B cell (primary cell): Measurements from ENCODE around the gene NEUROG3. TPM values are rescaled to one million over a fixed set of nuclear protein-coding genes. Genes with fewer than 3 reads are reported as not detected.

ENCODE experiments used
- ATAC-seq: fragments of 200-7000 bp; cut with Tn5 transposase; one replicate; pipeline ENCODE4 v1.10.0; 2021; ENCODE audit warnings: low read depth, mild to moderate bottlenecking, moderate number of reproducible peaks, moderate library complexity
- CTCF ChIA-PET: fragments of 350-600 bp; sonication (Branson Sonifier 250); formaldehyde crosslinking; loops from one replicate; lab custom pipeline; 2021; ENCODE audit warnings: antibody characterized with exemption, inconsistent platforms; lab: Charles Lee
- POLR2A ChIA-PET: fragments of 350-600 bp; sonication (Branson Sonifier 250); formaldehyde crosslinking; loops from one replicate; lab custom pipeline; 2021; ENCODE audit warnings: antibody characterized with exemption; lab: Charles Lee
- DNase-seq: peaks from one replicate; pipeline ENCODE4 v3.0.0; 2013
- H2AFZ ChIP-seq: 2 replicates; pipeline ENCODE4 v1.6.1; 2012; ENCODE audit warnings: mild to moderate bottlenecking, low read depth, low read length; ENCODE audit not compliant: insufficient read depth, poor library complexity, severe bottlenecking
- H3K27ac ChIP-seq, 2 donors: 1 replicate in 1 of 2; 2 replicates in 1 of 2; pipeline ENCODE4 v1.5.1; 2012 to 2013; ENCODE audit warnings: low read length in 2 of 2, mild to moderate bottlenecking in 2 of 2, moderate library complexity in 1 of 2
- H3K27me3 ChIP-seq, 4 experiments: fragments of 200-600 bp in 1 of 4; sonication (generic) in 1 of 4; replicated peaks in 1 of 4; 1 replicate in 2 of 4; 2 replicates in 2 of 4; pipeline versions ENCODE4 v1.6.1 to v1.7.0; 2013 to 2016; ENCODE audit warnings: low read length in 3 of 4, mild to moderate bottlenecking in 2 of 4, mixed read lengths in 1 of 4, moderate library complexity in 1 of 4; ENCODE audit not compliant: insufficient read depth in 4 of 4, control insufficient read depth in 3 of 4; ENCODE audit errors: control extremely low read depth in 1 of 4
- H3K36me3 ChIP-seq, 2 experiments: replicated peaks in 1 of 2; 1 replicate in 1 of 2; 2 replicates in 1 of 2; pipeline versions ENCODE4 v1.6.1 to v1.7.1; 2013; ENCODE audit warnings: low read length in 1 of 2; ENCODE audit not compliant: insufficient read depth in 2 of 2, control insufficient read depth in 1 of 2; ENCODE audit errors: control extremely low read depth in 1 of 2, extremely low read depth in 1 of 2
- H3K4me1 ChIP-seq, 2 donors: fragments of 200-600 bp in 1 of 2; sonication (generic) in 1 of 2; 1 replicate in 1 of 2; 2 replicates in 1 of 2; pipeline versions ENCODE4 v1.5.1 to v1.6.1; 2013 to 2017; ENCODE audit warnings: low read length in 2 of 2; ENCODE audit not compliant: control insufficient read depth in 2 of 2, insufficient read depth in 2 of 2
- H3K4me2 ChIP-seq: replicated peaks from 2 replicates; pipeline ENCODE3; 2012; ENCODE audit warnings: mild to moderate bottlenecking, low read depth, low read length; ENCODE audit not compliant: poor library complexity, severe bottlenecking
- H3K4me3 ChIP-seq, 5 experiments: fragments of 200-600 bp in 1 of 5; sonication (generic) in 1 of 5; 1 replicate in 3 of 5; 2 replicates in 2 of 5; pipeline versions ENCODE4 v1.5.1 to v1.7.0; 2011 to 2016; ENCODE audit warnings: low read length in 4 of 5, mild to moderate bottlenecking in 4 of 5, low read depth in 2 of 5, control low read depth in 1 of 5, moderate library complexity in 1 of 5; ENCODE audit not compliant: insufficient read depth in 1 of 5; ENCODE audit errors: control extremely low read depth in 1 of 5, extremely low read depth in 1 of 5
- H3K79me2 ChIP-seq: fragments of 200-600 bp; sonication (generic); one replicate; pipeline ENCODE4 v1.6.0; 2016; ENCODE audit warnings: low read length; ENCODE audit not compliant: control insufficient read depth, insufficient read depth
- H3K9ac ChIP-seq: fragments of 200-600 bp; sonication (generic); 2 replicates; pipeline ENCODE4 v1.6.1; 2017; ENCODE audit warnings: mild to moderate bottlenecking, low read length, moderate library complexity
- H3K9me3 ChIP-seq, 3 donors: one replicate each; pipeline versions ENCODE4 v1.6.1 to v1.7.1; 2013; ENCODE audit warnings: low read length in 2 of 3; ENCODE audit not compliant: control insufficient read depth in 2 of 3, insufficient read depth in 1 of 3; ENCODE audit errors: control extremely low read depth in 1 of 3
- H4K20me1 ChIP-seq: 2 replicates; pipeline ENCODE4 v1.6.0; 2012; ENCODE audit warnings: mild to moderate bottlenecking, low read length; ENCODE audit not compliant: insufficient read depth, control insufficient read depth, poor library complexity, severe bottlenecking
- H3K27ac Mint-ChIP-seq: one replicate; pipeline ENCODE4 v1.8.0; 2021; ENCODE audit warnings: mixed read lengths
- H3K27me3 Mint-ChIP-seq: one replicate; pipeline ENCODE4 v1.8.0; 2021; ENCODE audit warnings: mixed read lengths
- H3K4me1 Mint-ChIP-seq: one replicate; pipeline ENCODE4 v1.8.0; 2021; ENCODE audit warnings: mixed read lengths
- H3K4me3 Mint-ChIP-seq: one replicate; pipeline ENCODE4 v1.8.0; 2021; ENCODE audit warnings: mixed read lengths
- H3K9me3 Mint-ChIP-seq: one replicate; pipeline ENCODE4 v1.8.0; 2022; ENCODE audit warnings: mixed read lengths; ENCODE audit not compliant: insufficient read depth
- CTCF ChIP-seq: fragments of 200-600 bp; IDR thresholded peaks from one replicate; pipeline ENCODE4 v1.8.0; 2022; ENCODE audit warnings: antibody characterized with exemption, mild to moderate bottlenecking
- EZH2 ChIP-seq: IDR thresholded peaks from 2 replicates; pipeline ENCODE4 v1.6.1; 2012; ENCODE audit warnings: borderline replicate concordance, low read depth, mild to moderate bottlenecking, moderate library complexity, low read length; ENCODE audit not compliant: insufficient read depth, poor library complexity, severe bottlenecking
- WGBS: methylation state at CpG from one replicate; pipeline ENCODE4 v1.1.5; 2013; ENCODE audit warnings: missing lambda C conversion rate; ENCODE audit not compliant: insufficient coverage; 5-methylcytosine and 5-hydroxymethylcytosine counted together
- intact Hi-C: fragments of 100-400 bp; cut with micrococcal nuclease; formaldehyde crosslinking; loops from one replicate; pipeline ENCODE4 v1.10.0; 2022
- polyA plus RNA-seq: library from polyadenylated mRNA; depleted of rRNA; stranded (reverse); fragments of >200 nt; gene quantifications from 2 replicates; pipeline ENCODE4 v1.2.3, GENCODE V29; 2012
- total RNA-seq, 2 donors: library from RNA; stranded (reverse); fragments of 120-200 nt in 1 of 2; gene quantifications; 1 replicate in 1 of 2; 2 replicates in 1 of 2; pipeline versions ENCODE4 v1.2.3 to v1.2.4, GENCODE V29; 2013 to 2022

The NEUROG3 gene
- total and polyA plus RNA-seq, 2 donors (not counting 1 experiment from before 2014, with no cell fraction given) = not detected

GRCh38 chr10:69567920-69568319, 5.3 kb downstream of the NEUROG3 start:
- H4K20me1 ChIP-seq = no peaks in the 10 kb centered on the region
- no peak overlapping the region for H3K4me3 Mint-ChIP-seq
- 12% methylated on average over 14 of the region's 15 CpGs for WGBS
- H3K4me3 ChIP-seq = no peak overlapping the region
- ChIA-PET CTCF (no interaction called here), POLR2A (no interaction called here)
- no peaks in the 10 kb centered on the region for H3K9me3 Mint-ChIP-seq
- no peak overlapping the region for H3K4me2 ChIP-seq
- no peak overlapping the region for H2AFZ ChIP-seq
- H3K36me3 ChIP-seq = no peaks in the 10 kb centered on the region
- no peak for DNase-seq
- H3K27ac ChIP-seq = no peak overlapping the region
- no peaks in the 10 kb centered on the region for H3K79me2 ChIP-seq
- ATAC-seq = no peak
- H3K4me1 Mint-ChIP-seq = peaks cover 8% of the 10 kb centered on the region
- peaks cover 12 to 14% of the 10 kb centered on the region in 2 donors for H3K4me1 ChIP-seq
- peaks cover 0 to 75% (median 47%) of the 10 kb centered on the region in 4 experiments for H3K27me3 ChIP-seq
- H3K27ac Mint-ChIP-seq = no peak overlapping the region
- intact Hi-C loops = no loop called here
- H3K27me3 Mint-ChIP-seq = peaks cover 80% of the 10 kb centered on the region
- H3K9me3 ChIP-seq = peaks cover 0 to 21% (median 0%) of the 10 kb centered on the region in 3 donors
- H3K9ac ChIP-seq = no peak overlapping the region
- TF ChIP-seq CTCF (no peak), EZH2 (no peak)

DNA sequence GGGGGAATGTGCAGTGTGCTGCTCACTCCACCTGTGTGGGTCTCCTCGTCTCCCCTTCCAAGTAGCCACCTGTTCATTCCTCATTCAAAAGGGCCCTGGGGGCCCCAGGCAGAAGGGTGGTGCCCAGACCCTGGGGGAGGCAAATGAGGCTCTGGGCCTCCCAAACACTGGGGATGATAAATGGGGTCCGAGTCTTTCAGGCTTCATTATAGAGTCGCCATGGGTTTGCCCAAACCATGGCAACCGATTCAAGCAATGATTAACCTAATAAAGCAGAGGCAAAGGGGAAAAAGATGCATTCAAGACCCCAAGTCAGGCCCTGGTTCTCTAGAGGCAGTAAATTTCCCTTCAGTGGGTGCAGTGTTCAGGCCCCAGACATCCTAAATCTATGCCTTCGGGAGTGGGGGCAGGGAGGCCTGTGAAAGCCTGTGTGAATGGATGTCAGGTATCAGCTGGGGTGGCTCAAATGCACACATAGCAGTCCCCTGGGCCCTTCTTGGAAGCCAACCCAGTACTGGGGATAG, 10.4 kb downstream of the NEUROG3 start:
- Mint-ChIP-seq H3K4me1 (no peaks in the 10 kb centered on the region), H3K4me3 (no peak overlapping the region), H3K9me3 (no peaks in the 10 kb centered on the region), H3K27me3 (peaks cover 55% of the 10 kb centered on the region), H3K27ac (no peak overlapping the region)
- no peak for TF ChIP-seq EZH2
- TF ChIP-seq CTCF = no peak
- WGBS = 88% methylated on average over 4 of the region's 5 CpGs
- no peak overlapping the region for H3K27ac ChIP-seq
- no peak overlapping the region for H3K4me3 ChIP-seq
- H3K36me3 ChIP-seq = no peaks in the 10 kb centered on the region
- DNase-seq (no peak), ATAC-seq (no peak)
- H3K9me3 ChIP-seq = peaks cover 0 to 2% (median 0%) of the 10 kb centered on the region in 3 donors
- no peak overlapping the region for H2AFZ ChIP-seq
- H3K79me2 ChIP-seq = no peaks in the 10 kb centered on the region
- CTCF ChIA-PET = no interaction called here
- H3K4me1 ChIP-seq = no peaks in the 10 kb centered on the region
- H3K9ac ChIP-seq = no peak overlapping the region
- H3K4me2 ChIP-seq = no peak overlapping the region
- H3K27me3 ChIP-seq = peaks cover 0 to 32% (median 17%) of the 10 kb centered on the region in 4 experiments
- POLR2A ChIA-PET = no interaction called here
- no peaks in the 10 kb centered on the region for H4K20me1 ChIP-seq
- intact Hi-C loops = no loop called here
